Fibroblast of lung (primary cell): ENCODE measurements around the gene C13orf42. TPM values are rescaled to one million over a fixed set of nuclear protein-coding genes. Genes with fewer than 3 reads are reported as not detected.

Experiments
- DNase-seq, 2 donors: peaks; one replicate each; pipeline versions ENCODE4 v3.0.0 to v3.0.0-alpha.2; 2010; ENCODE audit warnings: low read depth in 2 of 2
- H2AFZ ChIP-seq: 2 replicates; pipeline ENCODE4 v1.5.1; 2012; ENCODE audit warnings: low read length, control low read depth, inconsistent platforms
- H3K27ac ChIP-seq: 2 replicates; pipeline ENCODE4 v1.5.1; 2011; ENCODE audit warnings: low read length, control low read depth; ENCODE audit not compliant: insufficient read depth
- H3K27me3 ChIP-seq: 2 replicates; pipeline ENCODE4 v1.5.1; 2011; ENCODE audit warnings: mild to moderate bottlenecking, low read length; ENCODE audit not compliant: control insufficient read depth, insufficient read depth
- H3K36me3 ChIP-seq: 2 replicates; pipeline ENCODE4 v1.5.1; 2011; ENCODE audit warnings: low read length; ENCODE audit not compliant: control insufficient read depth, insufficient read depth
- H3K4me1 ChIP-seq: 2 replicates; pipeline ENCODE4 v1.5.1; 2011; ENCODE audit warnings: low read length; ENCODE audit not compliant: control insufficient read depth, insufficient read depth; ENCODE audit errors: extremely low read depth
- H3K4me2 ChIP-seq: 2 replicates; pipeline ENCODE4 v1.5.1; 2011; ENCODE audit warnings: low read length, control low read depth; ENCODE audit not compliant: insufficient read depth; ENCODE audit errors: extremely low read depth
- H3K4me3 ChIP-seq, 4 experiments: fragments of 200-600 bp in 1 of 4; sonication (generic) in 1 of 4; replicated peaks in 1 of 4; 2 replicates each; pipeline ENCODE4 v1.5.1; 2011 to 2016; ENCODE audit warnings: low read length in 4 of 4, low read depth in 3 of 4, mild to moderate bottlenecking in 3 of 4, control low read depth in 2 of 4, inconsistent platforms in 1 of 4, mixed read lengths in 1 of 4; ENCODE audit not compliant: insufficient read depth in 1 of 4; ENCODE audit errors: control extremely low read depth in 1 of 4
- H3K79me2 ChIP-seq: 2 replicates; pipeline ENCODE4 v1.5.1; 2012; ENCODE audit warnings: mild to moderate bottlenecking, low read length, inconsistent platforms; ENCODE audit not compliant: control insufficient read depth, insufficient read depth
- H3K9ac ChIP-seq: 2 replicates; pipeline ENCODE4 v1.5.1; 2011; ENCODE audit warnings: mild to moderate bottlenecking, low read length, control low read depth; ENCODE audit not compliant: insufficient read depth
- H3K9me3 ChIP-seq: 2 replicates; pipeline ENCODE4 v1.5.1; 2012; ENCODE audit warnings: low read depth, low read length; ENCODE audit not compliant: control insufficient read depth, insufficient read depth
- H4K20me1 ChIP-seq: 2 replicates; pipeline ENCODE4 v1.5.1; 2011; ENCODE audit warnings: low read length; ENCODE audit not compliant: control insufficient read depth, insufficient read depth; ENCODE audit errors: extremely low read depth
- EZH2 ChIP-seq: IDR thresholded peaks from 2 replicates; pipeline ENCODE4 v1.5.1; 2012; ENCODE audit warnings: low read length, control low read depth, mild to moderate bottlenecking; ENCODE audit errors: missing control alignments
- polyA plus RNA-seq, 2 donors: library from polyadenylated mRNA; depleted of rRNA in 1 of 2; stranded (reverse) in 1 of 2; unstranded in 1 of 2; fragments of >200 nt; gene quantifications; 2 replicates each; pipeline ENCODE4 v1.2.1, GENCODE V29; 2011 to 2012; ENCODE audit warnings: missing spikeins in 1 of 2
- total RNA-seq: library from RNA; depleted of rRNA; stranded (reverse); fragments of >200 nt; gene quantifications from 2 replicates; pipeline ENCODE4 v1.2.1, GENCODE V29; 2014
- TF ChIP-seq, protein P1 (sequence below), 2 donors: IDR thresholded peaks in 1 of 2; conservative IDR thresholded peaks in 1 of 2; 1 replicate in 1 of 2; 2 replicates in 1 of 2; pipeline ENCODE4 v1.5.1; 2011 to 2012; ENCODE audit warnings: low read length in 2 of 2, control low read depth in 1 of 2, inconsistent platforms in 1 of 2, low read depth in 1 of 2, mild to moderate bottlenecking in 1 of 2

C13orf42 gene
- total and polyA plus RNA-seq, 2 donors (not counting 1 experiment from before 2014, with no cell fraction given) = not detected

DNA sequence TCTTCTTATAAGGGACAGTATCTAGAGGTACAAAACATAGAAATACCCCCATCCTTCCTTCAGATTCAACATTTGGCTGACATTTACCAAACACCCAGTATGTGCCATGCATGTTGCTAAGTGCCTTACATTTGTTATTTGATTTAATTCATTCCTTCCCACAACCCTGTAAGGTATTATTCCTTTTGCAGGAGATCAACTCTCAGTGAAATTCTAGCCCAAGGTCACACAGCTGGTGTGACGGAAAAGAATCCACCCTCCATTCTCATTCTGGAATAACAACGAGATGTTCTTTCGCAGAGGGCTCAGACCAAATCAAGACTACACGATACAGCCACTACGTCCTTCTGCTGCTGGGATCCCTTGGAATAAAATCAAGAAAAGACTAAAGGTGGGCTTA lies 67.8 kb downstream of the C13orf42 start:
- no peak overlapping the region for H3K4me3 ChIP-seq
- no peak overlapping the region for H3K4me2 ChIP-seq
- H3K79me2 ChIP-seq = no peaks in the 10 kb centered on the region
- DNase-seq = no peak
- H3K36me3 ChIP-seq = no peaks in the 10 kb centered on the region
- H3K4me1 ChIP-seq = no peaks in the 10 kb centered on the region
- no peak overlapping the region for H3K9ac ChIP-seq
- H2AFZ ChIP-seq = no peak overlapping the region
- H3K9me3 ChIP-seq = no peaks in the 10 kb centered on the region
- H3K27me3 ChIP-seq = peaks cover 6% of the 10 kb centered on the region
- H3K27ac ChIP-seq = no peak overlapping the region
- TF ChIP-seq, protein P1, sequence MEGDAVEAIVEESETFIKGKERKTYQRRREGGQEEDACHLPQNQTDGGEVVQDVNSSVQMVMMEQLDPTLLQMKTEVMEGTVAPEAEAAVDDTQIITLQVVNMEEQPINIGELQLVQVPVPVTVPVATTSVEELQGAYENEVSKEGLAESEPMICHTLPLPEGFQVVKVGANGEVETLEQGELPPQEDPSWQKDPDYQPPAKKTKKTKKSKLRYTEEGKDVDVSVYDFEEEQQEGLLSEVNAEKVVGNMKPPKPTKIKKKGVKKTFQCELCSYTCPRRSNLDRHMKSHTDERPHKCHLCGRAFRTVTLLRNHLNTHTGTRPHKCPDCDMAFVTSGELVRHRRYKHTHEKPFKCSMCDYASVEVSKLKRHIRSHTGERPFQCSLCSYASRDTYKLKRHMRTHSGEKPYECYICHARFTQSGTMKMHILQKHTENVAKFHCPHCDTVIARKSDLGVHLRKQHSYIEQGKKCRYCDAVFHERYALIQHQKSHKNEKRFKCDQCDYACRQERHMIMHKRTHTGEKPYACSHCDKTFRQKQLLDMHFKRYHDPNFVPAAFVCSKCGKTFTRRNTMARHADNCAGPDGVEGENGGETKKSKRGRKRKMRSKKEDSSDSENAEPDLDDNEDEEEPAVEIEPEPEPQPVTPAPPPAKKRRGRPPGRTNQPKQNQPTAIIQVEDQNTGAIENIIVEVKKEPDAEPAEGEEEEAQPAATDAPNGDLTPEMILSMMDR (conservative IDR thresholded peaks at IDR 0.05 in 1 of 2, IDR thresholded peaks at IDR 0.05 in 1 of 2; ENCODE audit: low read depth in 1 of 2, low read length in 2 of 2) = no peak
- TF ChIP-seq EZH2 = no peak
- no peaks in the 10 kb centered on the region for H4K20me1 ChIP-seq

DNA sequence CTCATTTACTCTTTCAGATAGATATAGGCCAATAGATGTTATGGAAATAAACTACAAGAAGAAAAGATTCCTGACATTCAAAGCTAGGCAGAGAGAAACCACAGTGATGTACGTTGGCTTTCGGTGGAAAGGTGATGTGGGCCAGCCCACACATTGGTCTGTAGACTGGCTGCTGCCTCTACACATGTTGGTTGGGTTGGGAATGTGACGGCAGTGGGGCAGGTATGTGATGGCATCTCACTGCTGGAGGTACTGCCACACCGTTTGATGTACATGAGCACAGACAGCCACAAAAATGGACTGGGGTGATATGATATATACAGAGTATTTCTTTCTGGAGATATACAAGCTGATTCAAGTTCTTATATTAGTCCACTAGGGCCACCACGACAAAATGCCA lies 69.4 kb downstream of the C13orf42 start:
- H3K79me2 ChIP-seq = no peaks in the 10 kb centered on the region
- no peak overlapping the region for H3K27ac ChIP-seq
- no peaks in the 10 kb centered on the region for H3K9me3 ChIP-seq
- TF ChIP-seq, protein P1 (conservative IDR thresholded peaks at IDR 0.05 in 1 of 2, IDR thresholded peaks at IDR 0.05 in 1 of 2; ENCODE audit: low read depth in 1 of 2, low read length in 2 of 2) = no peak
- no peak for TF ChIP-seq EZH2
- no peak for DNase-seq
- peaks cover 2% of the 10 kb centered on the region for H3K27me3 ChIP-seq
- H3K4me1 ChIP-seq = no peaks in the 10 kb centered on the region
- no peaks in the 10 kb centered on the region for H4K20me1 ChIP-seq
- H3K36me3 ChIP-seq = no peaks in the 10 kb centered on the region
- H3K4me2 ChIP-seq = no peak overlapping the region
- no peak overlapping the region for H3K4me3 ChIP-seq
- H2AFZ ChIP-seq = no peak overlapping the region
- no peak overlapping the region for H3K9ac ChIP-seq

DNA sequence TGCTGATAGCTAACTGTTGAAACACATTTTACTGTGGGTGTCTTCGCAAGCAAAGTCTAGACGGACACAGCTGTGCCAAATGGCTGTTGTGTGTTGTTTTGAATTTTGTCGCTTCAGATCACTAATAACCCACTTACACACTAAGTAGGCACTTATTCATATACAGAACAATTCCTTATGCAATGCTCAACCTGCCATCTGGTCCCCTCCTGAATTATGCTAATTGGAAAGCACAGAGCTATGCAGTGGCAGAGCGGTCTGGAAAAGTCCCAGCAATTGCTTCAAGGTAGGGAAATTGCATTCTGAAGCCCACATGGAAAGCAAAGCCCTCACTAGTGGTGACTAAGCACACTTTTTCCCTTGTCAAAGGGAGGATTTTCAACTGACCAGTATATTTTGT lies 69.9 kb downstream of the C13orf42 start:
- Histone ChIP-seq H3K4me1 (no peaks in the 10 kb centered on the region), H3K27me3 (peaks cover 2% of the 10 kb centered on the region), H4K20me1 (no peaks in the 10 kb centered on the region), H3K27ac (no peak overlapping the region), H3K9ac (no peak overlapping the region), H3K9me3 (no peaks in the 10 kb centered on the region), H2AFZ (no peak overlapping the region), H3K4me2 (no peak overlapping the region), H3K36me3 (no peaks in the 10 kb centered on the region), H3K79me2 (no peaks in the 10 kb centered on the region), H3K4me3 (no peak overlapping the region)
- no peak for DNase-seq
- TF ChIP-seq EZH2 = no peak
- TF ChIP-seq, protein P1 (conservative IDR thresholded peaks at IDR 0.05 in 1 of 2, IDR thresholded peaks at IDR 0.05 in 1 of 2; ENCODE audit: low read depth in 1 of 2, low read length in 2 of 2) = no peak
